HEK293 (cell line): Measurements from ENCODE around the gene GATA2.

ENCODE experiments used
- FEZF1 ChIP-seq: fragments of 450-650 bp; formaldehyde crosslinking; IDR thresholded peaks from 2 replicates; pipeline ENCODE4 v1.5.1; 2016; ENCODE audit warnings: missing biosample characterization, missing genetic modification characterization
- KLF1 ChIP-seq: fragments of 450-650 bp; formaldehyde crosslinking; IDR thresholded peaks from 2 replicates; pipeline ENCODE4 v1.5.1; 2016; ENCODE audit warnings: missing biosample characterization, missing genetic modification characterization
- RBAK ChIP-seq: fragments of 450-650 bp; formaldehyde crosslinking; IDR thresholded peaks from 2 replicates; pipeline ENCODE4 v1.5.1; 2016; ENCODE audit warnings: missing biosample characterization, missing genetic modification characterization
- SP2 ChIP-seq: fragments of 450-650 bp; formaldehyde crosslinking; IDR thresholded peaks from 2 replicates; pipeline ENCODE4 v1.5.1; 2016; ENCODE audit warnings: missing biosample characterization, missing genetic modification characterization
- TRIM28 ChIP-seq: IDR thresholded peaks from 2 replicates; pipeline ENCODE4 v1.6.1; 2011; ENCODE audit warnings: low read length, control low read depth, borderline replicate concordance
- ZNF274 ChIP-seq, 2 experiments: fragments of 200-500 bp in 1 of 2; fragments of 450-650 bp in 1 of 2; sonication (Bioruptor generic) in 1 of 2; formaldehyde crosslinking in 1 of 2; IDR thresholded peaks; 2 replicates each; pipeline versions ENCODE4 v1.5.1 to v1.6.1; 2014 to 2016; ENCODE audit warnings: borderline replicate concordance in 1 of 2, inconsistent platforms in 1 of 2, low read length in 1 of 2, missing biosample characterization in 1 of 2, missing genetic modification characterization in 1 of 2
- ZNF391 ChIP-seq: fragments of 450-650 bp; formaldehyde crosslinking; IDR thresholded peaks from 2 replicates; pipeline ENCODE4 v1.5.1; 2016; ENCODE audit warnings: low read depth, missing biosample characterization, missing genetic modification characterization, borderline replicate concordance
- ZNF394 ChIP-seq: fragments of 450-650 bp; formaldehyde crosslinking; IDR thresholded peaks from 2 replicates; pipeline ENCODE4 v1.5.1; 2016; ENCODE audit warnings: missing biosample characterization, missing genetic modification characterization, mild to moderate bottlenecking, moderate library complexity, borderline replicate concordance
- TF ChIP-seq, protein P1 (sequence below): fragments of 450-650 bp; formaldehyde crosslinking; IDR thresholded peaks from 2 replicates; pipeline ENCODE4 v1.5.1; 2016; ENCODE audit warnings: missing biosample characterization, missing genetic modification characterization
- TF ChIP-seq, protein P2 (sequence below): fragments of 450-650 bp; formaldehyde crosslinking; IDR thresholded peaks from 2 replicates; pipeline ENCODE4 v1.5.1; 2016; ENCODE audit warnings: missing biosample characterization, missing genetic modification characterization
- TF ChIP-seq, protein P3 (sequence below): fragments of 450-650 bp; formaldehyde crosslinking; IDR thresholded peaks from 2 replicates; pipeline ENCODE4 v1.5.1; 2016; ENCODE audit warnings: missing biosample characterization, missing genetic modification characterization
- TF ChIP-seq, protein P4 (sequence below): fragments of 450-650 bp; formaldehyde crosslinking; IDR thresholded peaks from 2 replicates; pipeline ENCODE4 v1.5.1; 2017; ENCODE audit warnings: missing biosample characterization, missing genetic modification characterization

DNA sequence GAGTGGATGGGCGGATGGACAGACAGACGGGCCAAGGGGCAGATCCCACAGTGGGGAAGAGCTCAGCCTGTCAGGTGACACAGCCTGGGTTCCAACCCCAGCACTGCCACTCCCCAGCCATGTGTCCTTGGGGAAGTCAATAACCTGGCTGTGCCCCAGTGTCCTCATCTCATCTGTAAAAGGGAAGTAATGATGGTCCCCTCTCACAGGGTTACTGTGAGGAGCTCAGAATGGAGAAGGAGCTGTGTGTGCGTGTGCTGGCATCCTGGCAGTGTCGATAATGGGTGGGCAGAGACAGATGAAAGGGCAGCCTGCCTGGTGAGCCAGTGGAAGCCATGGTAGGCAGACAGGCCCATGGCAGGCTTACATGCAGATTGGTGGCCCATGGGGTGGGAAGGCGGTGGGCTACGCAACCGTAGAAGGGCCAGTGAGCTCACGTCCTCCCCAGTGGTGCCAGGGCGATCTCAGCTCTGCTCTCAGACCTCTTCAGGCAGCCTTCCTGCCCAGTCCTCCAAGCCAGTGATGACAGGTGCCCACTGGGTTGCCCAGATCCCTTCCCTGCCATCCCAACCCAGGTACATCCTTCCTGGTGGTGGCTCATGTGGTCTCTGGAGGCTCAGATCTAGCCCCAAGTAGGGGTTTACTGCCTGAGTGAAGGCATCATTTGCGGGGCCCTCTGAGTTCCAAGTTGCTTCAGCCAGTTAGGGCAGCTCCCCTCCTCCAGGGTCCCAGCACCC, 24.0 kb downstream of the GATA2 start:
- no peak for TF ChIP-seq RBAK (tag by site-specific recombination)
- TF ChIP-seq, protein P1, sequence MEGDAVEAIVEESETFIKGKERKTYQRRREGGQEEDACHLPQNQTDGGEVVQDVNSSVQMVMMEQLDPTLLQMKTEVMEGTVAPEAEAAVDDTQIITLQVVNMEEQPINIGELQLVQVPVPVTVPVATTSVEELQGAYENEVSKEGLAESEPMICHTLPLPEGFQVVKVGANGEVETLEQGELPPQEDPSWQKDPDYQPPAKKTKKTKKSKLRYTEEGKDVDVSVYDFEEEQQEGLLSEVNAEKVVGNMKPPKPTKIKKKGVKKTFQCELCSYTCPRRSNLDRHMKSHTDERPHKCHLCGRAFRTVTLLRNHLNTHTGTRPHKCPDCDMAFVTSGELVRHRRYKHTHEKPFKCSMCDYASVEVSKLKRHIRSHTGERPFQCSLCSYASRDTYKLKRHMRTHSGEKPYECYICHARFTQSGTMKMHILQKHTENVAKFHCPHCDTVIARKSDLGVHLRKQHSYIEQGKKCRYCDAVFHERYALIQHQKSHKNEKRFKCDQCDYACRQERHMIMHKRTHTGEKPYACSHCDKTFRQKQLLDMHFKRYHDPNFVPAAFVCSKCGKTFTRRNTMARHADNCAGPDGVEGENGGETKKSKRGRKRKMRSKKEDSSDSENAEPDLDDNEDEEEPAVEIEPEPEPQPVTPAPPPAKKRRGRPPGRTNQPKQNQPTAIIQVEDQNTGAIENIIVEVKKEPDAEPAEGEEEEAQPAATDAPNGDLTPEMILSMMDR (tag by site-specific recombination), result no peak
- TF ChIP-seq, protein P2, sequence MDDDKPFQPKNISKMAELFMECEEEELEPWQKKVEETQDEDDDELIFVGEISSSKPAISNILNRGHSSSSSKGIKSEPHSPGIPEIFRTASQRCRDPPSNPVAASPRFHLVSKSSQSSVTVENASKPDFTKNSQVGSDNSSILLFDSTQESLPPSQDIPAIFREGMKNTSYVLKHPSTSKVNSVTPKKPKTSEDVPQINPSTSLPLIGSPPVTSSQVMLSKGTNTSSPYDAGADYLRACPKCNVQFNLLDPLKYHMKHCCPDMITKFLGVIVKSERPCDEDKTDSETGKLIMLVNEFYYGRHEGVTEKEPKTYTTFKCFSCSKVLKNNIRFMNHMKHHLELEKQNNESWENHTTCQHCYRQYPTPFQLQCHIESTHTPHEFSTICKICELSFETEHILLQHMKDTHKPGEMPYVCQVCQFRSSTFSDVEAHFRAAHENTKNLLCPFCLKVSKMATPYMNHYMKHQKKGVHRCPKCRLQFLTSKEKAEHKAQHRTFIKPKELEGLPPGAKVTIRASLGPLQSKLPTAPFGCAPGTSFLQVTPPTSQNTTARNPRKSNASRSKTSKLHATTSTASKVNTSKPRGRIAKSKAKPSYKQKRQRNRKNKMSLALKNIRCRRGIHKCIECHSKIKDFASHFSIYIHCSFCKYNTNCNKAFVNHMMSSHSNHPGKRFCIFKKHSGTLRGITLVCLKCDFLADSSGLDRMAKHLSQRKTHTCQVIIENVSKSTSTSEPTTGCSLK, result no peak
- no peak for TF ChIP-seq TRIM28
- no peak for TF ChIP-seq KLF1 (tag by site-specific recombination)
- TF ChIP-seq ZNF391 (tag by site-specific recombination), result no peak
- TF ChIP-seq, protein P3, sequence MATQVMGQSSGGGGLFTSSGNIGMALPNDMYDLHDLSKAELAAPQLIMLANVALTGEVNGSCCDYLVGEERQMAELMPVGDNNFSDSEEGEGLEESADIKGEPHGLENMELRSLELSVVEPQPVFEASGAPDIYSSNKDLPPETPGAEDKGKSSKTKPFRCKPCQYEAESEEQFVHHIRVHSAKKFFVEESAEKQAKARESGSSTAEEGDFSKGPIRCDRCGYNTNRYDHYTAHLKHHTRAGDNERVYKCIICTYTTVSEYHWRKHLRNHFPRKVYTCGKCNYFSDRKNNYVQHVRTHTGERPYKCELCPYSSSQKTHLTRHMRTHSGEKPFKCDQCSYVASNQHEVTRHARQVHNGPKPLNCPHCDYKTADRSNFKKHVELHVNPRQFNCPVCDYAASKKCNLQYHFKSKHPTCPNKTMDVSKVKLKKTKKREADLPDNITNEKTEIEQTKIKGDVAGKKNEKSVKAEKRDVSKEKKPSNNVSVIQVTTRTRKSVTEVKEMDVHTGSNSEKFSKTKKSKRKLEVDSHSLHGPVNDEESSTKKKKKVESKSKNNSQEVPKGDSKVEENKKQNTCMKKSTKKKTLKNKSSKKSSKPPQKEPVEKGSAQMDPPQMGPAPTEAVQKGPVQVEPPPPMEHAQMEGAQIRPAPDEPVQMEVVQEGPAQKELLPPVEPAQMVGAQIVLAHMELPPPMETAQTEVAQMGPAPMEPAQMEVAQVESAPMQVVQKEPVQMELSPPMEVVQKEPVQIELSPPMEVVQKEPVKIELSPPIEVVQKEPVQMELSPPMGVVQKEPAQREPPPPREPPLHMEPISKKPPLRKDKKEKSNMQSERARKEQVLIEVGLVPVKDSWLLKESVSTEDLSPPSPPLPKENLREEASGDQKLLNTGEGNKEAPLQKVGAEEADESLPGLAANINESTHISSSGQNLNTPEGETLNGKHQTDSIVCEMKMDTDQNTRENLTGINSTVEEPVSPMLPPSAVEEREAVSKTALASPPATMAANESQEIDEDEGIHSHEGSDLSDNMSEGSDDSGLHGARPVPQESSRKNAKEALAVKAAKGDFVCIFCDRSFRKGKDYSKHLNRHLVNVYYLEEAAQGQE (tag by site-specific recombination), result no peak
- TF ChIP-seq ZNF394, result no peak
- TF ChIP-seq ZNF274 (IDR thresholded peaks at IDR 0.05; ENCODE audit: low read length), result no peak
- no peak for TF ChIP-seq ZNF274 (tag by site-specific recombination; IDR thresholded peaks at IDR 0.05; ENCODE audit: borderline replicate concordance)
- no peak for TF ChIP-seq FEZF1 (tag by site-specific recombination)
- TF ChIP-seq, protein P4, sequence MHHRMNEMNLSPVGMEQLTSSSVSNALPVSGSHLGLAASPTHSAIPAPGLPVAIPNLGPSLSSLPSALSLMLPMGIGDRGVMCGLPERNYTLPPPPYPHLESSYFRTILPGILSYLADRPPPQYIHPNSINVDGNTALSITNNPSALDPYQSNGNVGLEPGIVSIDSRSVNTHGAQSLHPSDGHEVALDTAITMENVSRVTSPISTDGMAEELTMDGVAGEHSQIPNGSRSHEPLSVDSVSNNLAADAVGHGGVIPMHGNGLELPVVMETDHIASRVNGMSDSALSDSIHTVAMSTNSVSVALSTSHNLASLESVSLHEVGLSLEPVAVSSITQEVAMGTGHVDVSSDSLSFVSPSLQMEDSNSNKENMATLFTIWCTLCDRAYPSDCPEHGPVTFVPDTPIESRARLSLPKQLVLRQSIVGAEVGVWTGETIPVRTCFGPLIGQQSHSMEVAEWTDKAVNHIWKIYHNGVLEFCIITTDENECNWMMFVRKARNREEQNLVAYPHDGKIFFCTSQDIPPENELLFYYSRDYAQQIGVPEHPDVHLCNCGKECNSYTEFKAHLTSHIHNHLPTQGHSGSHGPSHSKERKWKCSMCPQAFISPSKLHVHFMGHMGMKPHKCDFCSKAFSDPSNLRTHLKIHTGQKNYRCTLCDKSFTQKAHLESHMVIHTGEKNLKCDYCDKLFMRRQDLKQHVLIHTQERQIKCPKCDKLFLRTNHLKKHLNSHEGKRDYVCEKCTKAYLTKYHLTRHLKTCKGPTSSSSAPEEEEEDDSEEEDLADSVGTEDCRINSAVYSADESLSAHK, result no peak
- no peak for TF ChIP-seq SP2
